ENCODE results near the gene SSBP3.

SSBP3 gene

DNA sequence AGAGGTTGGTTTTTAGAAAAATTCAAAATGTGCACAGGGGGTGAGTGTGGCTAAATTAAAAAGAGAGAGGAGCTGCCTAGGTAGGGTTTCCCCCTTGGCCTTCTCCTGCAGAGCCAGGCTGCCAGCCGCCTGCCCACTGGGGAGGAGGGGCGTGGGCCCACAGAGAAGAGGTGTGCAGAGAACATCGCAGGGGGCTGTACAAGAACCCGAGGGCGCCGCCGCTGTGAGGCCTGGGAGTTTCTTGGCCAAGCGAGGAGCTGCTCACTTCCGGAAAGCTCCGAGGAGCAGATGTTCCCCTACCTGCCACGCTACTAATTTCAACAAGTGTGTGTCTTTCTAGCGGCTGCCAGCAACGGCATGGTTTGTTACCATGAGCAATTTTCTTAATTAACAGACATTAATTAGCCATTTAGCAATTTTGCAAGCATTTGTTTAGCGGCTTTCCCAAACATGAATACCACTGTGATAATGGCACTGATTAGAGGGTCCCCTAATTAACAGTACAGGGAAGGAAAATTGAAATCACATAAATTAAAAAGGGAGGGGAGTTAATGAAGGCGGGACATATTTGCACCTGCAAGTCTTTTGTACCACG lies 146.6 kb downstream of the SSBP3 start:
- no peak for DNase-seq

DNA sequence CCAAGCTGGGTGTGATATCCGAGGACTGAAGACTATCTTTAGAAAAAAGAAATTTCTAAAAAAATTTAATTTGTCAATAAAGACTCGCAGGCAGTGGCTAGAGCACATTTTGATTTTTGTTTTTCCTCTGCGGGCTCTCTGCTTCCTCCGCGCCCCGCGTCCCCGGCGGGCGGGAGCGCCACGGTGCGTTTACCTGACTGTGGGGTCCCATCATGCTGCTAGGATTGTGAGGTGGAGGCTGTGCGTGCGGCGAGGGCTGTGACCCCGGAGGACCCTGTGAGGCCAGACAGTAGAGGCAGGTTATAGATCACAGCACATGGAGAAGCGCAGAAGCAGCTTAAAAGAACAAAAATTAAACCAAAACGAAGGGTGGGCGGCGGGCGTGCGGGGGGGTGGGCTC lies 148.3 kb downstream of the SSBP3 start:
- no peak for DNase-seq

DNA sequence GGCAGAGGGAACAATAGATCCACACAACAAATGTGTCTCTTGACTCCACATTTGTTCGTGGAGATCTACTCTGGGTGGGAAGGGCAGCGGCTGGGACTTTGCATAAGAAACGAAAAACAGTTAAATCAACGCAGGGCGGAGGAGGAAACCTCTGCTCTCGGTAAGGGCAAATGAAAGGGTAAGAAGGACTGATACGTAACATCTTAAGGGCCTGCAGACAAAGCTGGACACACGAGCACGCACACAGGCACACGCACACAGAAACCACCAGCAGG lies 148.9 kb downstream of the SSBP3 start:
- no peak for DNase-seq

DNA sequence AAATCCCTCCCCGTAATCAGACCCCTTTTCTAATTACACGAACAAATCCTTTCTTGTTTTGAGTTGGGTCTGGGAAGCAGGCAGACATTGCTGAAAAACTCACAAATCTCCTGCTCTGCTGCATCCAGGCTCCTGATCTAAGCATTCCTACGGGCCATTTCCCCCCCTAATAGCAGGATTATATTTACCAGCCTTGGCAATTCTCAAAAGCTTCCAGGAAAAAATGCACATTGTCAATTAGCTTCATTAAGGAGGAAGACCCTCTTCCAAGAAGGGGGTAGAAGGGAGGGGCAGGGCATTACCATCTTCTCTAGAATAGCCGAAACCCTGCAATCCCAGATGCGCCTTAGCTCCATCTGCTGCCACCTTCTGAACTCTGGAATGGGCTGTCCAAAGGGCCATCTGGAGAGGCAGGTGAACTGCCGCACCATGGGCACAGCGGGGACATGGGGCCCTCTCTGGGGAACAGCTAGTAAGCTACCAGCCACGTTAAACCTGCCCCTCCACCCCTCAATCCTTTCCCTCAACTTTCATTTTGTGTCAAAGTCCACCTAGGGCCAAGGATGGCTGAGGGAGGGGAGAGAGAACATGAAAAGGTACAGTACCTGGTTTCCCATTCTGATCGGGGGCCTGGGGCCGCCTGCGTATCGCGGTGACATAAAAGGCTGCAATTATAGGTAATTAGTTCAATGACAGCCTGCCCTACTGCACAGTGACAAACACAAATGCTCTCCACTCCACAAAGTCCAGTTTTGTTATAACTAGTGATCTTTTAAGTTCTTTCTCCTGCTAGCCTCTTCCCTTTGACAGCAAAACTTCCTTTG lies 149.5 kb downstream of the SSBP3 start:
- no peak for DNase-seq

DNA sequence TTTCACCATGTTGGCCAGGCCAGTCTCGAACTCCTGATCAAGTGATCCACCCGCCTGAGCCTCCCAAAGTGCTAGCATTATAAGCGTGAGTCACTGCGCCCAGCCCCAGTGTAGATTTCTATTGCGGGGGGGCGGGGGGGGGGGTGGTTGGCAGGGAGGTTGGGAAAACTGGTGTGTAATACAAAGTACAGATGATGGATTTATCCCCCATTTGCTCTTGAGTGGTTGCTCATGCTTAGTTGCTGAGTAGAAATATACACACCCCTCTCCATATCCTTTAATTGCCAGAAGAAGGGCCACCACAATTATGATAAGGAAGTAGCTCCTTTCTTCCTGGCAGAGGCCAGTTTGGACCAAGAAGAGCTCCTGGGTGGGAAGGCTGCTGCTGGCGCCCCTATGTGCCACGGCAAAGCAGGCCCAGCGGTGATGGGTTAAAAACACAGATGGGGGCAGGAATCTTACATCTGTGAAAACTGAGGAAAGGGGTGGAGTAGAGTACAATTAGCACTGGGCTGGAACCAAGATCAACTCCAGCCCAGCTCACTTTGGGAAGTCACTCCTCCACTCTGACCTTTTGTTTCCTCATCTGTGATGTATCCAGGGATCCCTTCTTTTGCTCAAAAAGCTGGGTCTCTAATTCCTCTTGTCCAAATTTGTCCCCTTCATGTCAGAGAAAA lies 151.0 kb downstream of the SSBP3 start:
- DNase-seq = no peak

DNA sequence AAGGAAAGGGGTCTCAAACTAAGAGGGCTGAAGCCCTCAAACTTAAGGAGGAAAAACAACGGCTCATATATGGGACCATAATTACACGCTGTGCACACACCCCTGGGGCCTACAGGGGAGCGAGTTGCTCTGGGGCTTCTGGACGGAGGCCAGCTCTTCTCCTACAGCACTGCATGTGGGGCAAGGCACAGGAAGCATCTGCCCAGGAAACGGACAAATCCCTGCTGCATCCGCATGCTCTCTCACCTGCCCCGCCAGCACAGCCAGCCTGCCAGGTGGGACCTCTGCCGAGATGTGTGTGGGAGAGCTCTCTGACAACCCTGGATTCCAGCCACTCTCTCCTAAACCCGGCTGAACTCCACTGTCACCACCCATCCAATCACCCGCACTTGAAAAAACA lies 152.1 kb downstream of the SSBP3 start:
- no peak for DNase-seq

DNA sequence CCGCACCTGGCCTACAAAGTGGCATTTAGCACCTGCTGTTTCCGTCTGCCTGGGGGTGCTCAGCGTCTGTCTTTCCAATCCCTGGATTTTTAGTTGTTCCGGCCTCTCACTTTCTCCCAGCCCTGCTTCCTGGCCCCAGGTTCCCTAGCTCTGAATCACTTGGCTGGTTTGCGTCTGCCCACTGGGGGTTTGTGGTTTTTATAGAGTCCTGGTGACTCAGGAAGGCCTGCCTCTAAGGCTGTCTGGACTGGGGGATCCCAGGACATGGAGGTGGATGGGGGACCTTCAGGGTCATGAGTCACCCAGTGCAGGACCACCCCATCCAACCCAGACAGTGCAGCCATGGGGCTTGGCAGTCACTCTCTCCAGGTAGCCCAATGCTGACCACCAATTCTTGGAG lies 152.7 kb downstream of the SSBP3 start:
- DNase-seq = no peak

DNA sequence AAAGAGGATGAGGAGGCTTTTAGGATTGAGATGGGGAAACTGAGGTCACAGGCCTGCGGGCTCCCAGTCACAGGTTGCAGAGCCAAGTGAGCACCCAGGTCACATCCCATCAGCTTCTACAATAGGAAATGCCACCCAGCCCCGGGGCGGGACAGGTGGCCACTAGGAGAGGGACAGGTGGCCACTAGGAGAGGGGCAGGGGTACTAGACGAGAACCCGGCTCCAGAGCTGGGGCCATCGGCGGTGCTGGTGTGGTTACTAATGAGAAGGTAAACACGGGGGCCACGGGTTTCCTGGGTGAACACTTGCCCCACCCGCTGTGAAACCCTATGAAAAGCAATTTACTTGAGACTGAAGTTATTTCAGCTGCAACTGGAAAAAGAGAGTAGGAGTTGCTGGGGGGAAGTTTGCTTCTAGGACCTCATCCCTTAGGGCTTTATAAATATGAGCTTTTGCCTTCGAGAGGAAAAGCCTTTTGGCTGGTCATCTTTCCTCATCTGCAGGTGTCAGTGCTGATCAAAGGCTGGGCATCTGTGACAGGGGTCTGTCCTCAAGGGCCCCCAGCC lies 153.7 kb downstream of the SSBP3 start:
- no peak for DNase-seq

DNA sequence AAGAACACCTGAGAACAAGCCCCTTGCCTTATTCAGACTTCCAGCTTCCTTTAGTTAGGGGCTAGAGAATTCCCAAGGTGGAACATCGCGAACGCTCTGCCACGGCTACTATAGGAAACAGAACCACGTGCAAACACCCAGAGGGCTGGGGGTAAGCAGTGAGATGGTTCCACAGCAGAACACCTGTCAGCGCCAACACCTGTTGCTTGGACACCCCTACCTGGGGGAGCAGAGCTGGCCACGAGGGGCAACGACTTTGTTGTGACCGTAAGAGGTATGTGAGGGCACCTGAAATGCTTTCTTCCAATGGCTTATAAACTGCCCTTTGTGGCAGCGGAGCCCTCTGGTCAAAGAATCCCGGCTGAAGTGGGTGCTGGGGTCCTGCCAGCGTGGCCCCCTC lies 155.5 kb downstream of the SSBP3 start:
- DNase-seq = no peak

DNA sequence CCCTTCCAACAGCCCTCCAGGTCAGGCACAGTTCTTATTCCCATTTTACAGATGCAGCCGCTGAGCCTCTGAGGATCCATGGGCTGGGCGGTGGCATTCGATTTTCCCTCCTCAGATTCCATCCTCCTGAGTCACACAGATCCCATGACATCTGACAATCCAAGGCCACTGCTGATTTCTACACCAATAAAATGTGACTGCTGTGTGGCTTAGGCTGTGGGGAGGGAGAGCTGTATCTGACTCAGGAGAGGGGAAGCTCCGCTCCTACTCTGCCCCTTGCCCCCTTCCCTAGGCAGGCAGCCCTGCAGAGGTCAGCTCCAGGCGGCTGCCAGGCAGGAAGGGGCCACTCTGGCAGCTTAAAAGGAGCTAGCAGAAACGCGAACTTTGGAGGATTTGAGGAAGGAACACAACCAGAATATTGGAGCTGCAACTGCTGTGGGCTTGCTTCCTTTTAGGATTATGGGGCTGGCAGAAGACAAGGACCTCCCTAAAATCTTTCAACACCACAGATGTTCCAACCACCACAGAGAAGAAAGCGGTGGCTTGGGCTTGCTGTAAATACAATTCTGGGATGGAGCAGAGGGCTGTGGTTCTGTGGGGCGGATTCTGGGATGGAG lies 156.3 kb downstream of the SSBP3 start:
- DNase-seq = no peak

DNA sequence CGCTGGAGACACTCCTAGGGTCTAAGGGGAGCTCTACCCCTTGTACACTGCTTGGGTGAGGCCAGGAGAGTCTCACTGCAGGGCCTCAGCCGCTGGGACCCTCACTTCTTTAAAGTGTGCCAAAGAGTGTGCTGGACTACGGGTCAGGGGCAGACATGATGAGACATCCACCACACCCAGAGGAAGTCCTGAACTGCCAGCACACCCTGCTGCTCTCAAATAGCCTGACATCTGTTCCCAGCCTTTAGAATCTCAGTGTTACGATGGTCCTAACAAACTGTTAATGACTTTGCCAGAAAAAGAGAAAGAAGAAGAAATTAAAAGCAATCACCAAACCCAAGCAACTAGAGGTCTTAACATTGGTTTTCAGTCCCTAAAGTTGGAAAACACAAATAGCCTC lies 157.2 kb downstream of the SSBP3 start:
- no peak for DNase-seq

DNA sequence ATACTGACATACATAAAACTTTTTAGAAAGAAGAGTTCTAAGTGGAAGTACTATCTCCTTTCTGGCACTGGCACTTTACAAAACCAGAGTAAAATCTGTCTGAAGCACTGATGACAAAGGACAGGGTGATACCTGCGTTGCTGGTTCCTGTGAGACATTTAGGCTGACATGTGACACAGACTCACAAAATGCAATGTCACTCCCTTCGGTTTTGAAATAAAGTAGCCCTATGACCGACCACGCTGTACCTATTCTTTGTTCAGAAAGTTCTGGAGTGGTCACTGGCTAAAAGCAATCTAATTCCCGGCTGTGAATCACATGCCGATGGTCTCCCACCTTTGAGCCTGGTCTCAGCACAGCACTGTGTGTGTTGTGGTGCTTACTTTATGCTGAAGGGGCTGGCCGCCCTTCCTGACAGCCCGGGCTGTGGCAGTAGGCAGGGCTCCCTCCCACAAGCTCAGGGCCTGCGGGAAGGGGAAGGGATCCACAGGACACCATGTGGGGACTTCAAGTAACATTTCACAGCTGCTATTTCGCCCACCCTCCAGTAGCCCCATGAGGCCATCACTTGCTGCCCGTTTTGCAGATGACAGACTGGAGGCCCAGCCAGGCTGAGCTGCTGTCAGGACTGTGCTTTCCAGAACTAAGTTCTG lies 158.2 kb downstream of the SSBP3 start:
- no peak for DNase-seq

DNA sequence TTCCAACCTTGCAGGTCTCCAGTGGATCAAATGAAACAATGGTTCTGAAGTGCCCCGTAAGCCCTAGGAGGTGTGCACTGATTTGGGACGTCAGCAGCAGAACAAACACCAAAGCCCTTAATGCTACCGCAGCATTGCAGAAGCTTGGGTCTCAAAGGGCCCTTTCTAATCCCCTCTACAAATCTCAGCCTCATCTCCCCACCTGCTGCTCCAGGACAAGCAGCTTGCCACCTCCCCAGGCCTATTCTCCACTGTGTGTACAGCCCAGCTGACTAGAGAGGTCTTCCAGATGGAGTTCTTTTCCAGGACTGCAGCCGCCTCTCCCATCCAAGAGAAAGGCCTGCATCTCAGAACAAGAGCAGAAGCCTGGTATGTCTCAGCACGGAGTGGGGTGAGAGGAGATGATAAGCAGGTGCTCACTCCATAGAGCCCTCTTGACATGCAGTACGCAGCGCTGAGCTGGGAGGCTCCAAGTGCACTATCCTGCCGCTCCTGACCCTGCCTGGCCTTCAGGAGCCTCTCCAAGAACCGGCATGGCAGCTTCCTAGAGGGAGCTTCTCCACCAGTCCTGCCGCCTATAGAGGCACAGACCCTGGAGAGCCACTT lies 160.0 kb downstream of the SSBP3 start:
- no peak for DNase-seq

DNA sequence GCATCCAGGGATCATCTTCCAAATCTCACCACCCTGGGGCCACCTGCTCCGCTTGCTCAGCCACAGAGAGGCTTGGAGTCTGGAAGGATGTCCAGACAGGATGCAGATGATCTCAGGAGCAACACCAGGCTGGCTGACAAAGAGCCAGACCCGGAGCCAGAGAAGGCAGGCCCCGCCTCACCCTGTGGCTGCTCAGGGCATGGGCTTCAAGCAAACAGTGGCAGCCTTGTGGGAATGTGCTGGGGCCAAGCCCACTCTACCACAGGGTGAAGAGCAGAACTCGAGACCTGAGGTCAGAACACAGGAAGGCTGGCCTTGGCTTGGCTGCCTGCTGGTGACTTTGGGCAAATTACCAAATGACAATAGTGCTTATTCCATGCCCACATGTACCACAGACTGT lies 160.7 kb downstream of the SSBP3 start:
- DNase-seq = no peak

DNA sequence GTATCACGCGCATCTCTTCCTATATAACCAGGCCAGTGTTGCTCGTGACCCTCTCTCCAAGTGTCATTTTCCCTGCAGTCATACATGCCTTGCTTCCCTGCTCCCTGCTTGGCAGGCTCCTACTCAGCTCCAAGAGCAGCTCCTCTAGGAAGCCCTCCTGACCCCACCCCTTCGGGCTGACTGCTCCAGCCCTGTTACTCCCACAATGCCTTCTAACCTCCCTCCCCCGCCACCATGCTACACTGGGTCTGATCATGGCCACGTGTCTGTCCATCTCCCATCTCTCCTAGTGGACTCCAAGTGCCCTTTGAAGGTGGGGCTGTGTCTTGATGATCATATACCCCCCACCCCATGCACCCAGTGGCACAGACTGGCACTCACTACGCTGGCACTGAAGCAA lies 161.5 kb downstream of the SSBP3 start:
- DNase-seq = no peak

DNA sequence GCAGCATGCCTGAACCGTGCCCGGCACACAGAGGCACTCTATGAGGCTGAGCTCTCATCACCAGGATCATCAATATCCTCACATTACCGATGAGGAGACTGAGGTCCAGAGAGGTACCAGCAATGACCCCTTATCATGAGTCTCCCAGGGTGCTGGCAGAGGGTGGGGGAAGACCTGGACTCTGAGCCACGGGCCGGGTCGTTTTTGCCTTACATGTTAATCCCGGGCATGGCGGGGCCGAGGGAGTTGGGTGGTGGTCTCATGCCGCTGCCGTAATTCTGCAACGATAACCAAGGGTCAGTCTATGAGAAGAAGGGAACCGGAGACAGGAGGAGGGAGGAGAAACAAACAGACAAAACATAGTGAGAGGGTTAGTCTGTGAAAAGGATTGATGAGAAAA lies 163.2 kb downstream of the SSBP3 start:
- no peak for DNase-seq

DNA sequence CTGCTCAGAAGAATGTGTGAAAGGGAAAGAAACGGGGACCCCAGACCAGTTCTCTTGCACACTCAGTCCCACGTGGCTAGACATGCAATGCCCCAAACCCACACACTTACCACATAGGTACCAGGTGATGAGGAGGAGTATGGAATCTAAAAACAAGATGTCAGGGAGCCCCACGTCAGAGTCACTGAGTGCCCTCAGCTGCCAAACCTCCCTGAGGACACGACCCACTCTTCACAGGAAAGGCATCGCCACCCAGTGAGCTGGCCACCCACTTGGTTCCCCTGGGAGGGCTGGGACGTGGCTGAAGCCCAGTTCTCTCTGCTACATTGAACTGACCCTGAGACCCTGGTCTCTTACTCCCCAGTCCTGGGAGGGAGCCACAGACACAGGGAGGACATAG lies 164.8 kb downstream of the SSBP3 start:
- DNase-seq = no peak

DNA sequence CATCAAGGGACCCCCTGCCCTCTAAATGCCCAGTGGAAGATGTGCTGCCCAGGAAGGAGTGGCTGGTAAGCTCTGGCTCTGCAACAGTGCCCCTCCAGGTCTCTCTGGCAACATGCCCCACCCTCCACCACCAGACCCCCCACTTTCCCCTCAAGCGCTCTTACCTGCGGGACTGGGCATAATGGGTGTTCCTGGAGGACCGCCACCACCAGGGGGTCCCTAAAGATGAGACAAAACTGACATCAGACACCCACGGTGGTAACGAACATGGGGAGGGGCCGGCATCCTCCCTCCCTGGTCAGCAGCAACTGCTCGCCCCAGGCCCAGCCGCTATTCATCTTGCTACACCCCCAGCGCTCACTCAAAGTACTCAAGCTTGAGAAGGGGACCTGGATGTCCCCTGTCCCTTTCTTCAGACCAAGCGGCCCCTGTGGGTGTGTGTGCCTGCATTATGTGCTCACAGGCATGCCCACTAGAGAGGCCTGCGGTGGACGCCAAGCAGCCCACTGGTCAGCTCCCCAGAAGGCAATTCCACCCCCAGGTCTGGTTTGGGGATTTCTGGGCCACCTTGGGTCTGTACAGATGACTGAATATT lies 165.4 kb downstream of the SSBP3 start:
- DNase-seq = no peak

DNA sequence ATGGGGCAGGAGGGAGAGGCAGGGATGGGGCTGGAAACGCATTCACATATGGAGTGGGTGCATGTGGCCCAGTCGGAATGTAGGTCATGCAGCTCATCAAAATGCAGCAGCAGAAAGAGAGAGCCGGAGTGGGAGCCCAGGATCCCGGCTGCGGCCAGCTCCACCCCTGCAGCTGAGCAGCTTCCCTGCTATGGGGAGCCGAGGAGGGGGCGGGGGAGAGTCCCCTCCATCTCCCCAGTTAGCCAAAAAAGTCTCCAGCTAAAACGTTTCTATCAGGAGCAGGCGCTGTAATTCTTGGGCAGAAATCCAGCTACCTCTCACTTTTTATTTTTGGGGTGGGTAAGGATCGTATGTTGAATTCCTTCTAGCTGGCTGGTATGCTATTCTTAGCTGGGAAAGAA lies 166.6 kb downstream of the SSBP3 start:
- DNase-seq = no peak

DNA sequence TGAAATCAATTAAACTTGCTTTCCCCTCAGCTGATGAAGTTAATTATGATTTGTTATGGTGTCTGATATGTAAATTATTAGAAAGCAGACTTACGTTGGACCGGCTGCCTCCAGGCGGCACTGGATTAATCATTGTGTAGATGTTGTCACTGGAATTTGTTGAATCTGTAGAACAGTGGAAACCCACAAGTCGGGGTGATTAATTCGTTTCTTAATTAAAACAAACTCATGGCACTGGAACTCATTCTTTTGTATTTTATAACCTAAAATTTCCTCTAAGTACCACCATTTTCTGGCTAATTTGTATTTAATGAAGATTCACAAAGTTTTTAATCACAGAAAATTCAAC lies 167.2 kb downstream of the SSBP3 start:
- DNase-seq = no peak

DNA sequence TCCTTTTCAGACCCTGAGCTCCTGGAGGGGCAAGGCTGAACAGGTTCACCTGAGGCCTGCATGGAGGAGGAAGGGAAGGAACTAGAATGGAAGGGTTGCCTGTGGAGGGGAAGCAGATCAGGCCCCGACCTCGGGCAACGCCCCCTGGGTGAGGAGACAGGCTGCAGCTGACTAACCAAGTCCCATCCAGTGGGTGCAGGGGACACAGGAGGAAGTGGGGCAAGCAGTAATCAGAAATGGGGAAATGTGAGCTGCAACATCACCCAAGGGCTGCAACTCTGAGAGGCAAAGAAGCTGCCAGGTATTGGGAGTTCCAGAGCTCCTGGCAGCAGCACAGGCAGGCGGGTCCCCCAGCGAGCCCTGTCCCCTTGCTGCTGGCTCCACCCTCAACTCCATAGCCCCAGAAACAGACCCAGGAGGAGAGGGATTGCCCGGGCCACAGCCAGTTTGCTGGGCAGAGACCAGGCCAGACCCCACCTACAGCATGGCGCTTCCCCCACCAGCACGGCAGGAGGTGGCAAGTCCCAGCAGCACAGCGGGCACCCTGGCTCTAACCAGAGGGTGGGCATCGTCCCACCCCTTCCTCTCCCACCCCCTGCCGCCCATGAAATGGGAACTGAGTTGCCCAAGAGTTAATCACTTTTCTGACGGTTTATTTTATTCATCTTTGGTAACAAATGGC lies 167.7 kb downstream of the SSBP3 start:
- DNase-seq = no peak

DNA sequence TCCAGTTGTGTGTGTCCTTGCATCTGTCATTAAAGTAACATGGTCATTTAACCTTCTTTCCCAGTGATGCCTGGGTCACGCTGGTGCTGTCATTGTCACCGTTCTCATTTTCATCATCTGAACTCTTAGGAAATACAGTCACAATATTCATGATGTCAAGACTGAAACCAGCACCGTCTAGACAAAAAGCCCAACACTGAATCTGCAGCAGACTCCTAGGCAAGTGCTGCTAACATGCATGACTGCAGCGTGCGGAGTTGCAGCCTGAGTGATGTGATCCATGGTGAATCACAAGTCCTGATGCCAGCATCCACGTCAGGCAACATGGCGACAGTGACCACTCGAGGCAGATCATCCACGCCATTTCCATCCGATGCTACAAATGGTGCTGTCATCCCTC lies 168.6 kb downstream of the SSBP3 start:
- DNase-seq = no peak
